HTR-8/SVneo (cell line): ENCODE data around the gene PPP2R3A.
"Not testable (repeated sequence)": the region's sequence is repeated elsewhere in the genome, so short reads cannot be mapped to it uniquely, and the experiment has no call there.

Experiments
- DNase-seq: peaks from one replicate; pipeline ENCODE4 v3.0.0; 2011; ENCODE audit warnings: low spot score, mixed read lengths; ENCODE audit not compliant: insufficient read length
- FAIRE-seq: peaks from 2 replicates; lab custom pipeline; 2011; peaks lifted over from hg19 to GRCh38; lab: Jason Lieb, UNC

PPP2R3A gene

GRCh38 chr3:136187868-136188267, 222.3 kb downstream of the PPP2R3A start:
- no peak for DNase-seq

DNA sequence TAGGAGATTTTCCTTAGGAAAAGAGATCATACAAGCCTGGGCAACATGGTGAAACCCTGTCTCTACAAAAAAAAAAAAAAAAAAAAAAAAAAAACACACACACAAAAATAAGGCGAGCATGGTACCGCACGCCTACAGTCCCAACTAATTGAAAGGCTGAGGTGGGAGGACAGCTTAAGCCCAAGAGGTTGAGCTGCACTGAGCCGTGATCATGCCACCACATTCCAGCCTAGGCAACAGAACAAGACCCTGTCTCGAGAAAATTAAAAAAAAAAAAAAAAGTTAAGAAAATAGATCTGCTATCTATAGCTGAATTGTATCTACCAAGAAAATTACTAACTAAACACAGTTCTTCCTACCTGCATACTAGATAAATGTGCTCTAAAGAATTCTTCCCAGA, 223.5 kb downstream of the PPP2R3A start:
- FAIRE-seq (no peak), DNase-seq (no peak)

More at GRCh38 chr3:136187868-136188267, 222.3 kb downstream of the PPP2R3A start:
- FAIRE-seq, result no peak

GRCh38 chr3:136189859-136190617, 224.5 kb downstream of the PPP2R3A start:
- FAIRE-seq, result no peak

DNA sequence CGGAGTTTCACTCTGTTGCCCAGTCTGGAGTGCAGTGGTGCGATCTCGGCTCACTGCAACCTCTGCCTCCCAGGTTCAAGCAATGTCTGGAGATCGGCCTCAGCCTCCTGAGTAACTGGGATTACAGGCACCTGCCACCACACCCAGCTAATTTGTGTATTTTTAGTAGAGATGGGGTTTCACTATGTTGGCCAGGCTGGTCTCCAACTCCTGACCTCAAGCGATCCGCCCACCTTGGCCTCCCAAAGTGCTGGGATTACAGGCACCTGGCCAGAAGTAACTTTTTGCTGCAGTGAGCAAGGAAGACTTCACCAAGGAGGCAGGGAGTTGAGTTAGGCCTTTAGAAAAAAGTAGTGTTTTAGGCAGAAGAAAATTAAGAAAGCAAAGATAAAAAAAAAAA, 226.7 kb downstream of the PPP2R3A start:
- not testable (repeated sequence) for FAIRE-seq, DNase-seq

More at GRCh38 chr3:136189859-136190617, 224.5 kb downstream of the PPP2R3A start:
- no peak for DNase-seq

GRCh38 chr3:136192831-136193230, 227.3 kb downstream of the PPP2R3A start:
- DNase-seq (no peak), FAIRE-seq (no peak)

- DNase-seq (no peak), FAIRE-seq (no peak)
Measured at GRCh38 chr3:136193278-136194054, 227.9 kb downstream of the PPP2R3A start.

DNA sequence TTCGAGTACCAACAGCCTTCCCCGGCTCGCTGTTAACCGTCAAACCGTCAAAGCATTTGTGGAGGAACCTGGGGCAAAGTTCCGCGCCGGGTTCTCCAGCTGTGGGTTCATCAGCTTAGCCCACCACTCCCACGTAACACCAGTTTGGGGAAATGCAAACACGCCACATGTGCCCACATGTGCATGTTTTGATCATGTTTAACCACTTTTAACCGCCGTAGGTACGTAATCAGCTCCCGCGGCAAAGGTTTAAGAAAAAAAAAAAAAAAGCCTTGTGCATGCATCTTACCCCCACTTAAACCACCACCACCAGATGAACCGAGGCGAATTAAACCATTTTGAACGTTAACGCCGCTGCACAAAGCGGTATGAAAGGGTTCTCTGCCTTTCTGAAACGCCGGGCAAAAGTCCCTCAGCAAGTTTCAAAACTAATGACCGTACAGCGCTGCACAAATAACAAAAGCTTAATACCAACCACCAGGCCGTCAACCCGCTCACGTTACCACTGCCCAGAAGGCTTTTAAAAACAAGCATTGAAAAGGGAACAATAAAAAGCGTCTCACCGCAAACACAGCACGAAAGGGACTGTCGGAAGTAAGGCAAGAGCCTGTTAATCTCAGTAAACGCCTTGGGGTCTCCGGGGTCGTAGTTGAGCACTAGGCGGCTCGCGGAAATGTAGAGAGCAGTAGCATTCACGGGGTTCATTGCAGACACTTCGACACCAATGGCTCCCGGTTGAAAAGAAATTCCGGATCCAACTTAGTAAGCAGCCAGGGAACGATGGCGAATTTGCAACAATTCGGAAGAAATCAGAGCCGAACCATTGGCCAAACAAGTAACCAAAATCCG, 229.1 kb downstream of the PPP2R3A start:
- FAIRE-seq (no peak), DNase-seq (no peak)

- DNase-seq, result peak; percentile 60
Measured at GRCh38 chr3:136195258-136196063, 229.9 kb downstream of the PPP2R3A start.

DNA sequence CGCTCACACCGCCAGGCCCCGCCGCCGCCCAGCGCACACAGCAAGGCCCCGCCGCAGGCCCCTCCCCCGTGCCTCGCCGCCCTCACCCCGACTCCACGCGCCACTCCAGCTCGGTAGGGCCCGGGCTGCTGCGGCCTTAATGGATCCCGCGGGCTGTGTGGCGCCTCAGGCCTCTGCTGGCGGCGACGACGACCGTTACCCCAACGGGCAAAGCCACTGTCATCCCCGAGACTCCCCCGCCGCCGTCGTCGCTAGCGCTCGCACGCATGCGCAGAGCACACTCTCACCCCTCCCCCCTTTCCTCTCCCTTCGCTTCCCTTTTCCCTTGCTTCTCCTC, 230.5 kb downstream of the PPP2R3A start, which contains the start of gene MSL2:
Gene MSL2, minus strand, starts transcription at position 272 of the 337 bp plus-strand sequence. CDS start 1,222 bp downstream, outside the sequence.
- DNase-seq, result no peak
- FAIRE-seq, result no peak

More at GRCh38 chr3:136195258-136196063, 229.9 kb downstream of the PPP2R3A start:
- FAIRE-seq, result no peak

- peak; percentile 87 for FAIRE-seq
- peak; percentile 99 for DNase-seq
Measured at GRCh38 chr3:136196401-136197158, 231.1 kb downstream of the PPP2R3A start.

- DNase-seq, result no peak
- no peak for FAIRE-seq
Measured at GRCh38 chr3:136197159-136197793, 231.7 kb downstream of the PPP2R3A start.
